Testis (tissue), 2 donors: ENCODE measurements around the gene NPAS3.

Experiments used
- POLR2A ChIP-seq: fragments of 450-650 bp; IDR thresholded peaks from one replicate; pipeline ENCODE4 v1.6.1; 2017; ENCODE audit warnings: antibody characterized with exemption, mild to moderate bottlenecking, moderate library complexity
- TF ChIP-seq, protein P1 (sequence below), 3 experiments: fragments of 450-650 bp in 2 of 3; fragments of 200-600 bp in 1 of 3; sonication (generic) in 1 of 3; IDR thresholded peaks; one replicate each; pipeline ENCODE4 v1.5.1; 2016 to 2019; ENCODE audit warnings: antibody characterized with exemption in 3 of 3, mild to moderate bottlenecking in 2 of 3, moderate library complexity in 1 of 3

GRCh38 chr14:33460164-33460563 lies 521.5 kb downstream of the NPAS3 start:
- TF ChIP-seq, protein P1, sequence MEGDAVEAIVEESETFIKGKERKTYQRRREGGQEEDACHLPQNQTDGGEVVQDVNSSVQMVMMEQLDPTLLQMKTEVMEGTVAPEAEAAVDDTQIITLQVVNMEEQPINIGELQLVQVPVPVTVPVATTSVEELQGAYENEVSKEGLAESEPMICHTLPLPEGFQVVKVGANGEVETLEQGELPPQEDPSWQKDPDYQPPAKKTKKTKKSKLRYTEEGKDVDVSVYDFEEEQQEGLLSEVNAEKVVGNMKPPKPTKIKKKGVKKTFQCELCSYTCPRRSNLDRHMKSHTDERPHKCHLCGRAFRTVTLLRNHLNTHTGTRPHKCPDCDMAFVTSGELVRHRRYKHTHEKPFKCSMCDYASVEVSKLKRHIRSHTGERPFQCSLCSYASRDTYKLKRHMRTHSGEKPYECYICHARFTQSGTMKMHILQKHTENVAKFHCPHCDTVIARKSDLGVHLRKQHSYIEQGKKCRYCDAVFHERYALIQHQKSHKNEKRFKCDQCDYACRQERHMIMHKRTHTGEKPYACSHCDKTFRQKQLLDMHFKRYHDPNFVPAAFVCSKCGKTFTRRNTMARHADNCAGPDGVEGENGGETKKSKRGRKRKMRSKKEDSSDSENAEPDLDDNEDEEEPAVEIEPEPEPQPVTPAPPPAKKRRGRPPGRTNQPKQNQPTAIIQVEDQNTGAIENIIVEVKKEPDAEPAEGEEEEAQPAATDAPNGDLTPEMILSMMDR (IDR thresholded peaks at IDR 0.05) = no peak
- TF ChIP-seq POLR2A = no peak
